ENCODE measurements around the gene SIGLEC10.

GRCh38 chr19:51458051-51458645 is 40.7 kb upstream of the SIGLEC10 start, which contains the start of gene SIGLEC8:
- TF ChIP-seq CTCF (IDR thresholded peaks at IDR 0.05 in 8 of 11, conservative IDR thresholded peaks at IDR 0.05 in 3 of 11) (no peak), POLR2A (IDR thresholded peaks at IDR 0.05) (no peak), POLR2AphosphoS5 (IDR thresholded peaks at IDR 0.05) (peak in 1 of 3 donors; percentile 37)
